Esophagus (tissue), 2 donors: Measurements from ENCODE around the gene MRPL12. TPM values are rescaled to one million over a fixed set of nuclear protein-coding genes. Genes with fewer than 3 reads are reported as not detected.
"Not testable (repeated sequence)": the region's sequence is repeated elsewhere in the genome, so short reads cannot be mapped to it uniquely, and the experiment has no call there.

Experiments
- H3K27ac ChIP-seq, 2 donors: one replicate each; pipeline ENCODE4 v1.5.1; 2013; ENCODE audit warnings: low read depth in 2 of 2, mild to moderate bottlenecking in 2 of 2, inconsistent platforms in 1 of 2, low read length in 1 of 2, moderate library complexity in 1 of 2
- H3K27me3 ChIP-seq, 2 donors: one replicate each; pipeline ENCODE4 v1.6.1; 2013; ENCODE audit warnings: low read length in 2 of 2, control low read depth in 1 of 2, mild to moderate bottlenecking in 1 of 2; ENCODE audit not compliant: insufficient read depth in 2 of 2, control insufficient read depth in 1 of 2
- H3K36me3 ChIP-seq, 2 donors: one replicate each; pipeline ENCODE4 v1.6.1; 2013; ENCODE audit warnings: low read length in 1 of 2; ENCODE audit not compliant: control insufficient read depth in 2 of 2, insufficient read depth in 2 of 2
- H3K4me1 ChIP-seq, 2 donors: one replicate each; pipeline ENCODE4 v1.6.1; 2013; ENCODE audit warnings: low read length in 1 of 2; ENCODE audit not compliant: control insufficient read depth in 2 of 2, insufficient read depth in 2 of 2
- H3K4me3 ChIP-seq, 2 donors: one replicate each; pipeline ENCODE4 v1.5.1; 2013; ENCODE audit warnings: low read length in 2 of 2, mild to moderate bottlenecking in 2 of 2, low read depth in 1 of 2, moderate library complexity in 1 of 2
- H3K9me3 ChIP-seq, 2 donors: one replicate each; pipeline ENCODE4 v1.6.1; 2013; ENCODE audit warnings: mild to moderate bottlenecking in 2 of 2, low read depth in 1 of 2, low read length in 1 of 2, moderate library complexity in 1 of 2; ENCODE audit not compliant: control insufficient read depth in 2 of 2, insufficient read depth in 1 of 2
- WGBS, 2 donors: extraction: QIAGEN DNeasy Blood & Tissue Kit; methylation state at CpG; one replicate each; pipeline ENCODE4 v1.1.7; 2013; 5-methylcytosine and 5-hydroxymethylcytosine counted together
- polyA plus RNA-seq, 2 donors: library from polyadenylated mRNA; stranded (reverse); fragments of 200-250 nt; gene quantifications; one replicate each; pipeline ENCODE4 v1.2.3, GENCODE V29; 2013
- donor health status: healthy with polysubstance abuse.
- donor health status: Bipolar disorder and iron deficiency.

Gene MRPL12
- polyA plus RNA-seq, 2 donors = 136 to 173 TPM

- Histone ChIP-seq H3K27ac (peak overlapping the region; percentile 84 to 95), H3K9me3 (no peaks in the 10 kb centered on the region), H3K36me3 (no peaks in the 10 kb centered on the region), H3K27me3 (no peaks in the 10 kb centered on the region), H3K4me3 (peak overlapping the region in 1 of 2 donors; percentile 9), H3K4me1 (peaks cover 0 to 29% of the 10 kb centered on the region in 2 donors)
- 24% methylated on average over 30 of the region's 30 CpGs for WGBS, 2 donors
Measured at GRCh38 chr17:81735264-81736102, 32.3 kb downstream of the MRPL12 start.

- no peaks in the 10 kb centered on the region for H3K27me3 ChIP-seq
- H3K27ac ChIP-seq = no peak overlapping the region
- peaks cover 0 to 20% of the 10 kb centered on the region in 2 donors for H3K4me1 ChIP-seq
- H3K9me3 ChIP-seq = no peaks in the 10 kb centered on the region
- 90 to 91% methylated on average over 31 of the region's 31 CpGs for WGBS, 2 donors
- no peaks in the 10 kb centered on the region for H3K36me3 ChIP-seq
- no peak overlapping the region for H3K4me3 ChIP-seq
Measured at GRCh38 chr17:81737947-81738800, 35.0 kb downstream of the MRPL12 start.

GRCh38 chr17:81738801-81739393, 35.7 kb downstream of the MRPL12 start:
- H3K4me1 ChIP-seq = peaks cover 0 to 15% of the 10 kb centered on the region in 2 donors
- no peak overlapping the region for H3K4me3 ChIP-seq
- H3K27ac ChIP-seq = no peak overlapping the region
- no peaks in the 10 kb centered on the region for H3K27me3 ChIP-seq
- 87 to 88% methylated on average over 27 of the region's 27 CpGs for WGBS, 2 donors
- no peaks in the 10 kb centered on the region for H3K36me3 ChIP-seq
- no peaks in the 10 kb centered on the region for H3K9me3 ChIP-seq

GRCh38 chr17:81739593-81739992, 36.4 kb downstream of the MRPL12 start:
- H3K36me3 ChIP-seq, H3K27me3 ChIP-seq, H3K4me1 ChIP-seq, H3K27ac ChIP-seq, H3K4me3 ChIP-seq, H3K9me3 ChIP-seq: not testable (repeated sequence)
- WGBS, 2 donors = 81 to 88% methylated on average over 8 of the region's 8 CpGs

GRCh38 chr17:81740395-81740961, 37.3 kb downstream of the MRPL12 start:
- Histone ChIP-seq H3K4me1 (peaks cover 0 to 3% of the 10 kb centered on the region in 2 donors), H3K9me3 (no peaks in the 10 kb centered on the region), H3K4me3 (no peak overlapping the region), H3K36me3 (no peaks in the 10 kb centered on the region), H3K27ac (no peak overlapping the region), H3K27me3 (no peaks in the 10 kb centered on the region)
- WGBS, 2 donors = 52 to 54% methylated on average over 28 of the region's 28 CpGs

DNA sequence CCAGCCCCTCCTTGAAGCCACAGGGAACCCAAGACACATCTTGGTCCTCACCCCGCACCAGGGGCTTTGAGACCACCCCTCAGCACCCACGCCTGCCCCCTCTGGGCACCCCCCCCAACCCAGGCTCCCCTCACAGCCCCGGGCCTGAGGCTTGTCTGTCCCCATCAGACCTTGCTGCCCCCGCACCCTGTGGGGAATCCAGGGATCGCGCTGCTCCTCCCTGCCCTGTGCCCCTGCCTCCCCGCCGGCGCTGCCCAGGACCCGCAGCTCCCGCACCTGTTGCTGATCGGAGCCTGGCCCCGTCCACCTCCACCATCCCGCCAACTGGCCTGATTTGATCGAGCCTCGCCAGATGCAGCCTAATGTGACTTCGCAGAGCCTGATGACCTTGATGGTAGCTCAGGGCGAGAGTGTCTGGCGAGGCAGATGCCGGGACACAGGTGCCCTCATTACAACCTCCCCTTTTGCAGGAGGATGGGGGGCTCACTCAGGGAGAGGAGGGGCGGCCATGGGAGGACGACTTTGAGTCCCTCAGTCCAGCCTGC, 38.0 kb downstream of the MRPL12 start:
- Histone ChIP-seq H3K27me3 (no peaks in the 10 kb centered on the region), H3K36me3 (no peaks in the 10 kb centered on the region), H3K27ac (no peak overlapping the region), H3K4me3 (no peak overlapping the region), H3K9me3 (no peaks in the 10 kb centered on the region), H3K4me1 (peaks cover 0 to under 1% of the 10 kb centered on the region in 2 donors)
- 46 to 62% methylated on average over 21 to 22 of the region's 22 CpGs for WGBS, 2 donors

GRCh38 chr17:81741594-81742452, 38.7 kb downstream of the MRPL12 start:
- no peak overlapping the region for H3K4me3 ChIP-seq
- 52 to 56% methylated on average over 26 of the region's 26 CpGs for WGBS, 2 donors
- no peaks in the 10 kb centered on the region for H3K27me3 ChIP-seq
- H3K36me3 ChIP-seq = no peaks in the 10 kb centered on the region
- H3K9me3 ChIP-seq = no peaks in the 10 kb centered on the region
- no peak overlapping the region for H3K27ac ChIP-seq
- no peaks in the 10 kb centered on the region for H3K4me1 ChIP-seq
